Uterus (tissue), 2 donors: ENCODE results near the gene SLC7A1.

Source experiments
- POLR2A ChIP-seq, 2 donors: fragments of 450-650 bp; IDR thresholded peaks; one replicate each; pipeline ENCODE4 v1.6.1; 2016; ENCODE audit warnings: antibody characterized with exemption in 2 of 2, mild to moderate bottlenecking in 1 of 2, moderate library complexity in 1 of 2
- TF ChIP-seq, protein P1 (sequence below), 4 experiments: fragments of 200-600 bp in 2 of 4; fragments of 450-650 bp in 2 of 4; sonication (generic) in 2 of 4; IDR thresholded peaks; one replicate each; pipeline ENCODE4 v1.5.1; 2016 to 2019; ENCODE audit warnings: antibody characterized with exemption in 4 of 4, mild to moderate bottlenecking in 2 of 4, moderate library complexity in 1 of 4

- TF ChIP-seq, protein P1, sequence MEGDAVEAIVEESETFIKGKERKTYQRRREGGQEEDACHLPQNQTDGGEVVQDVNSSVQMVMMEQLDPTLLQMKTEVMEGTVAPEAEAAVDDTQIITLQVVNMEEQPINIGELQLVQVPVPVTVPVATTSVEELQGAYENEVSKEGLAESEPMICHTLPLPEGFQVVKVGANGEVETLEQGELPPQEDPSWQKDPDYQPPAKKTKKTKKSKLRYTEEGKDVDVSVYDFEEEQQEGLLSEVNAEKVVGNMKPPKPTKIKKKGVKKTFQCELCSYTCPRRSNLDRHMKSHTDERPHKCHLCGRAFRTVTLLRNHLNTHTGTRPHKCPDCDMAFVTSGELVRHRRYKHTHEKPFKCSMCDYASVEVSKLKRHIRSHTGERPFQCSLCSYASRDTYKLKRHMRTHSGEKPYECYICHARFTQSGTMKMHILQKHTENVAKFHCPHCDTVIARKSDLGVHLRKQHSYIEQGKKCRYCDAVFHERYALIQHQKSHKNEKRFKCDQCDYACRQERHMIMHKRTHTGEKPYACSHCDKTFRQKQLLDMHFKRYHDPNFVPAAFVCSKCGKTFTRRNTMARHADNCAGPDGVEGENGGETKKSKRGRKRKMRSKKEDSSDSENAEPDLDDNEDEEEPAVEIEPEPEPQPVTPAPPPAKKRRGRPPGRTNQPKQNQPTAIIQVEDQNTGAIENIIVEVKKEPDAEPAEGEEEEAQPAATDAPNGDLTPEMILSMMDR (IDR thresholded peaks at IDR 0.05) = no peak
- no peak for TF ChIP-seq POLR2A (IDR thresholded peaks at IDR 0.05)
Measured at GRCh38 chr13:29578300-29579085, 17.0 kb downstream of the SLC7A1 start.
